ENCODE measurements around the gene CA4.
A peak's percentile ranks its signal among the peaks of the same experiment; 100 is the strongest.

Gene CA4

DNA sequence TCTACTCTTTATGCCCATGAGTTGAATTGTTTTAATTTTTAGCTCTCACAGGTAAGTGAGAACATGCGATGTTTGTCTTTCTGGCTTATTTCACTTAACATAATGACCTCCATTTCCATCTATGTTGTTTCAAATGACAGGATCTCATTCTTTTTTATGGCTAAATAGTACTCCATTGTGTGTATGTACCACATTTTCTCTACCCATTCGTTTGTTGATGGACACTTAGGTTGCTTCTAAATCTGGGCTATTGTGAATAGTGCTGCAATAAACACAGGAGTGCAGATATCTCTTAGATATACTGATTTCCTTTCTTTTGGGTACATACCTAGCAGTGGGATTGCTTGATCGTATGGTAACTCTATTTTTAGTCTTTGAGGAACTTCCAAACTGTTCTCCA is 19.3 kb upstream of the CA4 start:
- DNase-seq (ENCODE audit: low read depth in 2 of 2), result no peak

- DNase-seq (ENCODE audit: low read depth in 2 of 2), result no peak
Measured at GRCh38 chr17:60134396-60135150, 15.2 kb upstream of the CA4 start.

DNA sequence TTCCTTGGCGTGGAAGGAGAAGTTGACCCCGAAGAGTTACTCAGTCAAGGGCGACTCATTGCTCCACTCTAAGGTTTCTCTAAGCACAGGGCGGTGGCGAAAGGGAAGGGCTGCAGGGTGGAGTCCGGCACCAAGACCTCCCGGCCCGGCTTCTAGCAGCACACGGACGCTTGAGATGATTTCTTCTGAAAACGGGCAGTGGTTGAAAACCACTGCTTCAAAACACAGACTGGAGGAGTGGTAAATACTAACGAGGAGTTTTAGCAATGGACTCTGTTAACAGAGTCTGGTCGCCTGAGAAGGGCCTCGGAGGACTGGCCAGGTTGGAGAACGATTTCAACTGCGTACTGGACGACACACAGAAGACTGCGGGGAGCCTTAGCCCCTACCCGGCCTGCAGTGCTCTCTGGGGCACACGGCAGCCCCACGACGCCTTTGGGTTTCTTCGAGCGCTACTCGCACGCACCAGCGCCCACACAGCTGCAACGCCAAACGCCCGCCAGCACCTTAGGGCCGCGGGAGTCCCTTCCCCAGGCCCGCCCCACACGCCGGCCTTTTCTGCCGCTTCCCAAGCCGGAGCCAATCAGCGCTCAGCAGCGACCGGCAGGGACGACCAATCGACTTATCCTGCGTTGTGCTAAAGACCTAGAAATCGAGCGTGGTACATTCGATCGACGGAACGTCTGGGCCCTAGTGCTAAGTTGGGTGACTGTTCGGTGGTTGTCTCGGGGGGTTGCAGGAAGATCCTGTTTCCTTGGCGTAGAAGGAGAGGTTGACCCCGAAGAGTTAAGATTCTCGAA is 14.4 kb upstream of the CA4 start:
- peak; percentile 81 to 83 for DNase-seq (ENCODE audit: low read depth in 2 of 2)

- DNase-seq (ENCODE audit: low read depth in 2 of 2), result no peak
Measured at GRCh38 chr17:60135951-60136666, 13.7 kb upstream of the CA4 start.

DNA sequence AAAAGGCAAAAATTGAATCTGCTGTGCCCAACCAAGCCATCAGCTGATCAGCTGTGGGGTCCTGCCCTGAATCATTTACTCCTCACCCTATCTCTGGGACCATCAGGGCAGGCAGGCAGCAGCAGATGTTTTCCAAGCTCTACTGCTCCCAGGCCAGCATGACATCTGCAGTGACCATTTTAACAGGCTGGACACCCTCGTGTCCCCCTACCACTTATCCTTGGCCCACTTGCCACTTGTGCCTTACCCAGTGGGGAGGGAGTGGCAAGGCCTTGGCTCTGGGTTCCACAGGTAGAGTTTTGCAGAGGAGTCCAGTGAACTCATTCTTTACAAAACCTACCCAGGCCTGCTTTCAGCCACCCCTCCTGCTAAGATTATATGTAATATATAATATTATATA is 12.0 kb upstream of the CA4 start:
- DNase-seq (ENCODE audit: low read depth in 2 of 2), result no peak

DNA sequence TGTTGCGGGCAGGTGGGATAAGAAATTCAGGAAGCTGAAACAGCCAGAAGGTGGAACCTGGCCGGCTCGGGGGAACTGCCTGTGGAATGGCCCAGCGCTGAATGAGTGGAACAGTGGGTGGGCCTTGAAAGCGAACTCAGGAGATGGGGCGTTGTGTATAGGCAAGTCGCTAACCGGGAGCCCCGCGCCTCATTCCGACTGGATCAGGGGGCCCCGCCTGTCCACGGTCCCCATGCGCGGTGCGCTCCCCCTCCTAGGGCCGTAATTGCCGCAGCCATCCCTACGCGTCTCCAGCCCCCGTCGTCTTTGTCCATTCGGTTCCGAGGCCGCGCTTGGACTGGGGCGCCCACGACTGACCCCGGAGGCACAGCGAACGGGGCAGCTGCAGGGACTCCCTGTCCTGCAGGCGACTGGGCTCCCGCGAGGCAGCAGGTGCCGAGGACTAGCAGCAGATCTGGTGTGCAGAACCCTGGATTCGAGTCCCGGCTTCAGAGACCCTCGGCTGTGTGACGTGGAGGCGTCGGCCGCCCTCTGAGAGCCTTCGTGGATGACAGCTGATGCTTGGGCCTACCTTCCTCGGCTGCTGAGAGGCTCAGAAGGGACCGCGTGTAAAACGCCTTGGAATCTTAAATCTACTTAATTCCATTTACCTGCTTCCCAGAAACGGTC is 10.9 kb upstream of the CA4 start:
- no peak for DNase-seq (ENCODE audit: low read depth in 2 of 2)

DNA sequence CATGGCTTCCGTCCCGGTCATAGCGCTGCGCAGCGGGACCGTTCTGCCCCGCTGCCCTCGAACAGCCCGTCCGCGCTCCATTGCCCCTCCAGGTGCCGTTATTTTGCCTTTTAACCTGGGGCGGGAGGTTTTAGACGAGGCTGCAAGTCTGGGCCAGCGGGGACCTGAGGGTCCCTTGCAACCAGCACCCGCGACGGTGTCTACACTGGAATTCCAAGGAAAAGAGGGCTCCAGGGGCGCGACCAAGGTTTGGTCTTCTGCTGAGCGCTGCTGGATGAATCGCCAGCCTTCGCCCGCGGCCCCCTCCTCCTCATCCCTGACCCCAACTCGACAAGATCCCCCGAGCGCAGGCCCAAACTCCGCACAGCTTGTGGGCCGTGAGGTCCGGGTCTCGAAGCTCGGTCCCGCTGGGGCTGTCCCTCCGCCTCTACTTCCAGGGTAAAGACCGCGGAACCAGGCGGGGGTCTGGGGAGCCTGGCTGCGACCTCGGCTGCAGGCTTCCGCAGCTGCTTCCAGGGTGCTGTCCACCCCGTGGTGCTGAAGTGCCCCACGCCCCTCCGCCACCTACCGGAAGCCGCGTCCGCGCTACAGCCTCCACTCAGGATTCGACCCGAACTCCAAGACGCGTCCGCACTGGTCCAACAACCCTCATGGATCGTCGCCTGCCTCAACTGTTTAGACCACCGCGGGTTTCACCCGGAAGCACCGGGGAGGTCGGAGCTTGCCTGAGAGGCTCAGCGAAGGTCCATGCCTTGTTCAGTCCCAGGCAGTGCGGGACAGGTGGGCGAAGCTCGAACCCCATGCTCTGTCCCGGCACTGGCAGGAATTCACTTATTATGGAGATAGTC is 10.1 kb upstream of the CA4 start:
- peak in 1 of 2 donors; percentile 49 for DNase-seq (ENCODE audit: low read depth in 2 of 2)

DNA sequence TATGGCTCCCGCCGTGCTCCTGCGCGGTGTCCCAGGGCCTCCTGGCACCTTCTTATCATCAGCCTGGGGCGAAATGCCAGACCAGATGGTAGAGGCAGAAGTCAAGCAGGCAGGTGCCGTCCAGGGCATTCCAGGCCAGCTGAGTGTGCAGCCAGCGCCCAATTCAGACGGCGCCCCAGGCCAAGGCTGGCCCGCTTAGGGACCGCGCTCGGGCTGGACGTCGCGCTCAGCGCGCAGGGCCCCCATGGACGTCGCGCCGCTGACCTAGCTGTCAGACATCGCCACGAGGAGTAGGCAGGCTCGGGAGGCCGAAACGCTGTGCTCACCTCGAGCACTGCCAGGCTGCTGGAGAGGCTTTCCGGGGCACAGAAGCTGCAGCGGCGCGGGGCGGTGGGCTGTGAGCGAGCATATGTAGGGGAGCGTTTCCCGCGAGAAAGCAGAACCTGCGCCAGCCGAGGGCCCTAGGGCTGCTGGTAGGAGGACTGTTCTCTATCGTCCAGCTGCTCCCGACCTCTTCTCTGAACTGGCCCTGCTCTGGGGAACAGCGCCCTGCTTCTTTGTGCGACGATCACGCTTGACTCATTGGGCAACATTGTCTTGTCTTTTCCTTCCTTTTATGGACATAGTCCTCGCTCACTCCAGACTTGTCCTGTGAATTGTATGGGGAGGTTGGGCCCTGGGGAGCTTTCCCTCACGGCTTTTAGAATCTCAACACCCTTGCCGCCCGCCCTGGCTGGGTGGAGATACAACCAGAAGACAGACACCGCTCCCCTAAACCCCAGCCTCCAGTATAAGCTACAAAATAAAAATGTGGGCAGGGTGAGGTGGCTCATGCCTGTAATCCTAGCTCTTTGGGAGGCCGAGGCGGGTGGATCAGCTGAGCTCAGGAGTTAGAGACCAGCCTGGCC is 8.4 kb upstream of the CA4 start:
- DNase-seq (ENCODE audit: low read depth in 2 of 2), result no peak

DNA sequence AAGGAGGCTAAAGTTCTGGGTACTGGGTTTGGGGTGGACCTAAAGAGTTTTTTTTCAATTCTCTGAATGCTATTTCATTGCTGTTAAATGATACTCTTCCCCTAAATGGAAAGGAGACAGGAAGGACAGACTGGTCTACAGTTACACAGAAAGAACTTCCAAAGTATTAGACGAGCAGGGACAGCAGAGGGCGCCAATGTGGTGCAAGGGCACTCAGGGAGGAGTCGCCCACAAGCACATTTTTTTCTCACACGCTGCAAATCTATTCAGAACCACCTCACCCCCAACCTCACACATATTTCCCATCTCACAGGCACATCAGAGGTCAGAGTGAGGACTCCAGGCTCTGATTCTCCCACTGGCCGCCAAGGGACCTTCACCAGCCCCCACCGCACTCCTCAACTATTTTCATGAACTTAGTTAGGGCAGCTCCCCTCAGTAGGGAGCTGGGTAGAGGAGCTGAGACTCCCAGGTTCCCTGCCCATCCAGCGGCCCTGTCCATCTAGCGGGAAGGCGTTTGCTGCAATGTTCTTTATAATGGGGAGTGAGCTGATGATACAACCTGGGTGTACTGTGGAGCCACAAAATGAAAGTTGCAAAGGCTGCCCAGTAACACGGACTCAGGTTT is 6.8 kb upstream of the CA4 start:
- peak; percentile 60 to 75 for DNase-seq (ENCODE audit: low read depth in 2 of 2)

- DNase-seq (ENCODE audit: low read depth in 2 of 2), result no peak
Measured at GRCh38 chr17:60145006-60145935, 4.5 kb upstream of the CA4 start.

- no peak for DNase-seq (ENCODE audit: low read depth in 2 of 2)
Measured at GRCh38 chr17:60146206-60146605, 3.6 kb upstream of the CA4 start.

GRCh38 chr17:60147553-60148223 is 2.1 kb upstream of the CA4 start:
- no peak for DNase-seq (ENCODE audit: low read depth in 2 of 2)

- DNase-seq (ENCODE audit: low read depth in 2 of 2), result no peak
Measured at GRCh38 chr17:60148373-60148772, 1.4 kb upstream of the CA4 start.

GRCh38 chr17:60151355-60151754 is 1.6 kb downstream of the CA4 start:
- DNase-seq (ENCODE audit: low read depth in 2 of 2), result no peak

GRCh38 chr17:60153606-60154390 is 4.0 kb downstream of the CA4 start:
- DNase-seq (ENCODE audit: low read depth in 2 of 2), result no peak

- DNase-seq (ENCODE audit: low read depth in 2 of 2), result no peak
Measured at GRCh38 chr17:60154616-60155426, 5.0 kb downstream of the CA4 start.
